Stimulated activated naive CD4-positive, alpha-beta T cell treated with Interleukin-2 at 50 U/mL for 16 hours (primary cell): Measurements from ENCODE around the gene XKR7.

Source experiments
- DNase-seq: peaks from one replicate; lab custom pipeline; 2025; lab: John Stamatoyannopoulos, UW

XKR7 gene

GRCh38 chr20:31979713-31980426 is 11.9 kb downstream of the XKR7 start:
- no peak for DNase-seq

DNA sequence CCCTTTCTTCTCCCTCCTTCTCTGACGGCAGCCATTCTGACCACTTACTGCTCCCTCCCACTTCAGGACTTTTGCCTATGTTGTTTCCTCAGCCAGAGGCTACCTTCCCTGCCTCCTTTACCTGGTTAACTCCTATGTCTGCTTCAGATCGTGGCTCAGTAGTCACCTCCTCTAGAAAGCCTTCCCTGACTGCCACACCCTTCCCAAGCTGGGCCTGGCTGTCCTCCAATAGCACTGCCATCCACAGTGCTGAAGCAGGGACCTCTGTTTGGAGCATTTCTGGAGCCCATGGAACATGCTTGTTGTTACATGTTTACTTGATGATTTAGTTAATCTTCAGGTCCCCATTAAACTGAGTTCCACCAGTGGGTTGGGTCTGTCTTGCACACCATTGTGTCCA is 13.8 kb downstream of the XKR7 start:
- DNase-seq, result no peak

DNA sequence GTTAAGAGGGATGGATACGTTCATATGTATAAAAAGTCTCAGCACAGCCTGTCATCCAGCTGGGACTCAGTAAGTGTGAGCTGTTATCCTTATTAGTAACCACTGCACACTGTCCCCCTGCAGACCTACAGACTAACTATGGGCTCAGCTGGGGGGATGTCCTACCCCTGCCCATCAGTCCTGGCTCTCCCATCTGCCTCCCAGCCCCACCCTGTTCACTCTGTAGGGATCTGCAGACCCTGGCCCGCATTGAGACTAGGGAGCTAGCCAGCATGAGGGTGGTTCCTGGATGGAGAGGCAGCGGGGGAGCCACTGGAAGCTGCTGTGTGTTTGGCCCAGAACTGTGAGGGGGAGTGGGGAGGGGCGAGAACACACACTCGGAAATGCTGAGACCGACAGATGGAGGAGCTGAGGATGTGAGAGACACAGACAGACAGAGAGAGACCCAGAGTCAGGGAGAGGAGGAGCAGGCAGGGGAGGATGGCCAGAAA is 17.1 kb downstream of the XKR7 start:
- DNase-seq, result no peak

DNA sequence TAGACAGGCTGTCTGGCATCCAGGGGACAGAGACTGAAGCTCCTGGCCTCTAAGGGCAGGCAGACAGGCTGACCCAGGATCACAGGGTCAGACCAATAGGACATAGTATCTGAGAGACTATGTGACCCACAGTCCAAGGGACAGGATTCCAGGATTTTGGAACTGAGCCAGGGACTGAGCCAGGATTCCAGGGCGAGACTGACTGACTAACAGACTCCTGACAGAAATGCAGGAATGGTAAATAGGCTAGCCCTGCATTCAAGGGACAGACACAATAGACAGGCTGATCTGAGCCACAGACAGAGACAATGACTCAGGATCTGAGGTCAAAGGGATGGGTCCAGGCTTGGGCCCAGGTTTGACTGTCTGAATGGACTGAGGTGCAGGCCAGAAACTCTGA is 19.8 kb downstream of the XKR7 start:
- DNase-seq, result no peak

DNA sequence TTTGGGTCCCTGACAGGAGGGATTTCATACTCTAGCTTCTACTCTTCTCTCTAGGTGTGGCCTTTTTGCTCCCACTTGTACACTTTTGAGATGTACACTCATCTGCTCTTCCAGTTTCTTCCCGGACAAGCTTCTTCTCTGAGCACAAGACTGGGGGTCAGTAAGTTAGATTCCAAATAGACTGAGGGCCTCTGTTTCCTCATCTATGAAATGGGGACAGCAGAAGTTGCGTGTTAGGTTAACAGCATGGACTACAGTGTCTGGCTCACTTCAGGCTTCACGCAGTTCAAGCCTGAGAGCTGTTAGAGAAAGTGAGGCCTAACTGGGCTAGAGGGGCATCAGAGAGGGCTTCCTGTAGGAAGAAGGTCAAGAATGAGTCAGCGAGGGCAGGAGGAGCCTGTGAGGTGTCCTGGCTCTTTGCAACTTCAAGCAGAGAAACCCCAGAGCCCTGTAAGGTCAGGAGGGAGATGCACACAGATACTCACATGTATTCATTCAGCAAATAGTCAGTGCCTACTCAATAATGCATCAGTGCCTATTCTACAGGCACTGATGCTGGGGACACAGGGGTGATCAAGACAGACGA is 20.6 kb downstream of the XKR7 start:
- no peak for DNase-seq

- DNase-seq, result no peak
These were observed 21.2 kb downstream of the XKR7 start for GRCh38 chr20:31989030-31989645.

GRCh38 chr20:31990641-31991338 is 22.8 kb downstream of the XKR7 start:
- DNase-seq, result no peak

DNA sequence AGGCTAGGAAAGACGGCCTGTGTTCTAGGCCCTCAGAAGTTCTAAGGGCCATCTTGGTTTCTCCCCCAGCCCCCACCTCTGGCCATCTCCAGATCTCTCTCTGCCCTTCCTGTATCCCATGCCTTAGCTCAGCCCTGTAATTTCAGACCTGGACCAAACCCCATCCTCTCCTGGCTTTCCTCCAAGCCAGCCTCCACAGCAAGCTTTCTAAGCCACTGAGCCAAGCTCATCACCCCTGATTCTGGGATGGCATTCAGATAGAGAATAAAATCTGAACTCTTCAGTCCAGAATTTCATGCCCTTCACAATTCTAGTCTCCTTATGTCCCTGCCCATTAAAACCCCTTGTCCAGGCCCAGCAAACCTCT is 23.4 kb downstream of the XKR7 start:
- no peak for DNase-seq

DNA sequence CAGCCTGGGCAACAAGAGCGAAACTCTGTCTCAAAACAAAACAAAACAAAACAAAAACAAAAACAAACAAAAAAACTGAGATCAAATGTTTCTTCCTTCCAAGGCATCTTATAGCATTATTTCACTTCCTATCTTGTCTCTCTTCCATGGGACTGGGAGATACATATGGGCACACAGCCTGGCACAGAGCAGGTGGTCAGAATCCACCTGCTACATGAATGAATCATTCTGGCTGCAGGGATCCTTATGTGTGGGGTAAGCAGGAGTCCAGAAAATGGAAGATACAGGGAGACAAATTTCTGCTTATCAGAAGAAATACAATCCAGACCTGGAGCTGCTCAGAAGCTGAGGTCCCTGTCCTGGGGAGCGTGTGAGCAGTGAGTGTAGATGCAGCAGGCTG is 24.1 kb downstream of the XKR7 start:
- no peak for DNase-seq

DNA sequence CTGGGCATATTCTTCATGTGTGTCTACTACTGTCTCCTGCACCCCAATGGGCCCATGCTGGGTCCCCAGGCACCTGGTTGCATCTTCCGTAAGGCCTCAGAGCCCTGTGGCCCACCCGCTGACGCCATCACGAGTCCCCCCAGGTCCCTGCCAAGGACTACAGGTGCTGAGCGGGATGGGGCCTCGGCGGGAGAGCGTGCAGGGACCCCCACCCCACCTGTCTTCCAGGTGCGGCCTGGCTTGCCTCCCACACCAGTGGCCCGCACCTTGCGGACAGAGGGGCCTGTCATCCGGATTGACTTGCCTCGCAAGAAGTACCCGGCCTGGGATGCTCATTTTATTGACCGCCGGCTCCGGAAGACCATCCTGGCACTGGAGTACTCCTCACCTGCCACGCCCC is 29.0 kb downstream of the XKR7 start:
- DNase-seq, result no peak

DNA sequence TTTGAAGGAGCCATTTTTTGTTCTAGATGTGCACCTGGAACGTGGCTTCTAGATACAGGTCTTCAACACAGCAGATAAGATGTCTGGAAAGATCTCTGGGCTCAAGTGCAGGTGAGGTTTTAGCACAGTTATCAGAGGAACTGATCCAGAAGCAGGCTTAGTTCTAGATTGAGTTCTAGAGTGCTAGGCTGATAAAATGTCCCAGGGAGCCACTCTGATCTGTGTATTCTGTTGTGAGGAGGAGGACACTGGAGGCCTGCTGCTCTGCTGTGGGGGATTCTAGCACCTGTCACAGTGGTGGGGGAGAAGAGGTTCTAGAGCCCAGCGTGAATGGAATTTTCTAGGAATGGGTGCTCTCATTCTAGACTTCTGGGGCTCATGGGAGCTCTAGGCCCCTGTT is 30.3 kb downstream of the XKR7 start:
- no peak for DNase-seq

DNA sequence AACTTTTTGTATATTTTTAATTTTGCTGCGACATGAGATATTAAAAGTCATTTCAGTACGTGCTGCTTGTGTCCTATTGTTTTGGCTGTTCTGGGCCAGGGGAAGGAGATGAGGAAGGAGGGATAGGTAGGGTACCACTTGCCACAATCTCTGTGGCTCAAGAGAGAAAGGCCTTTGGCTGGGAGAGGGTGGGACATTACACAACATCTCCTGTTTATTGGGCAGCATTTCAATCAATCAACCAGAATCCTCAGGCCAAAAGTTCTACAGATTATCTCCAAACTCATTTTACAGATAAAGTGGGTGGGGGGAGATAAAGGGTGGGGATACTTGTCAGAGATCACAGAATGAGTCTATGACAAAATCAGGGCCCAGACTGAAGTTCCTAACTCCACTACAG is 35.4 kb downstream of the XKR7 start:
- no peak for DNase-seq

DNA sequence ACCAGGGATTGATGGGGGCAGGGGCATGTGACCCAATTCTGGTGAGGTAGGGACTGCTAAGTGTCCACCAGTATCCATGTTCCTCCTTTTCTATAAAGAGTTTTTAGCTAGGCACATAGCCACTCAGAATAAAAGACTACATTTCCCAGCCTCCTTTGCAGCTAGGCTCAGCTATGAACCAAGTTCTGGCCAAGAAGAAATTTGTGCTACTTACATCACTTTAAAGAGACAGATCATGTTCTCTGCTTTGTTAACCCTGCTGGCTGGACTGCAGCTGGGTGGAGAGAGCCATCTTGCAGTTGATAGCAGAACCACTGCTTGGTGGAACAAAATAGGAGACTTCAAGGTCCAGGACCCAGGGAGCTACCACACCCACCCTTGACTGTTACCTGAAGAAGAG is 37.0 kb downstream of the XKR7 start:
- no peak for DNase-seq

DNA sequence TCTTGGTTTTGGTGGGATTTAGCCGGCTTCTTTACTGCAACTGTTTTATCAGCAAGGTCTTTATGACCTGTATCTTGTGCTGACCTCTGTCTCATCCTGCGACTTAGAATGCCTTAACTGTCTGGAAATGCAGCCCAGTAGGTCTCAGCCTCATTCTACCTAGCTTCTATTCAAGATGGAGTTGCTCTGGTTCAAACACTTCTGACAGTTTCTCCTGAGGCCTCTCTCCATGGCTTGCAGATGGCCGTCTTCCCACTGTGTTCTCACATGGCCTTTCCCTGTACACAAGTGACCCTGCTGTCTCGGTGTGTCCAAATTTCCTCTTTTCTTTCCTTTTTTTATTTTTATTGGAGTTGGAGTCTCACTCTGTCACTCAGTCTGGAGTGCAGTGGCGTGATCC is 38.1 kb downstream of the XKR7 start:
- no peak for DNase-seq

GRCh38 chr20:32006841-32007786 is 39.2 kb downstream of the XKR7 start:
- no peak for DNase-seq

GRCh38 chr20:32007787-32008616 is 40.1 kb downstream of the XKR7 start:
- DNase-seq, result no peak

DNA sequence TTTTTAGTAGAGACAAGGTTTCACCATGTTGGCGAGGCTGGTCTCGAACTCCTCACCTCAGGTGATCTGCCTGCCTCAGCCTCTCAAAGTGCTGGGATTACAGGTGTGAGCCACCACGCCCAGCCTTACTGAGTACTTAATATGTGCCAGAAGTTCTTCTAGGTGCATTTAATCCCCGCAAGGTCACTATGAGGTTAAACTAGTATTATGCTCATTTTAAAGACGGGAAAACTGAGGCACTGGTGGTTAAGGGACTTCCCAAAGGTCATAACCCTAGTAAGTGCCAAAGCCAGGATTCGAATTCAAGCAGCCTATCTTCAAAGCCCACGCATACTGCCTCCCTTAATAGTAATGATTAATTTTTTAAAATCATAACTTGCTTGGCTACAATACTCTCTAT is 41.6 kb downstream of the XKR7 start:
- no peak for DNase-seq

GRCh38 chr20:32010101-32010500 is 42.1 kb downstream of the XKR7 start, which contains the start of gene CCM2L:
Gene CCM2L, plus strand, starts transcription at chr20:32010438. Its CDS starts 17 bp downstream, at chr20:32010455.
- DNase-seq, result no peak

DNA sequence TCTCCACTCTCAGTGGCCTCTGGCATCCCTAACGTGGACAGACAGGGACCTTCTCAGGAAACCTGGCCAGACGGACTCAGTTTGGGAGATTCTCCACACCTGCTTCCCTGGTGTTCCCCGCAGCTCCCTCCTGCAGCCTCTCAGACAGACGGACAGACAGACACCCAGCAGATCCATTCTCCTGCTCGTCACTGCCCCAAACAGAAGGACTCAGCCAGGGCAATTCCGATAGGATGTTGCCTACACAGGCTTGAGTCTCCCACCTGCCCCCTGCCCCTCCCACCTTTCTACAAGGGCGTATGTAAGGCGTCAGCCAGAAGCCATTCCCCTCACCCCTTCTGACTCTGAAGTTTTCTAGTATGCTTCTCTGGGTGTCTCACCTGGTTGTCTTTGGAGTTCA is 42.7 kb downstream of the XKR7 start:
- DNase-seq, result no peak

- DNase-seq, result no peak
These were observed 44.3 kb downstream of the XKR7 start for GRCh38 chr20:32012159-32012688.

- no peak for DNase-seq
These were observed 45.4 kb downstream of the XKR7 start for GRCh38 chr20:32013326-32013725.
